NOMO-1 treated with DMSO at 0.1 percent for 48 hours (cell line): ENCODE results near the gene GPAT2.
"Not testable (repeated sequence)": the region's sequence is repeated elsewhere in the genome, so short reads cannot be mapped to it uniquely, and the experiment has no call there.

ENCODE experiments used
- DNase-seq: peaks from one replicate; lab custom pipeline; 2025; ENCODE audit not compliant: unreplicated experiment; lab: John Stamatoyannopoulos, UW

Gene GPAT2

DNA sequence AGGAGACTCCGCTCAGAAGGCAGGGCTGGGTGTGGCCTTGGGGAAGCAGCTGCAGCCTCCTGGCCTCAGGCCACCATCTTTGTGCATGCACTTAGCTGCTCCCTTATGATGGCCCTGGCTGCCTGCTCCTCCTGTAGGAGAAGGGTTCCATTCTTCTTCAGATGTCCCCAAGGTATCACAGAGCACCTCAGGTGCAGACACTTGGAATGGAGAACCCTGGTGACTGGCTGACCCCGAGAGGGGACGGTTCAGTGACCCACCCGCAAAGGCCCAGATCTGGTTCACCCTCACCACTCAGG is 9.6 kb downstream of the GPAT2 start:
- no peak for DNase-seq

DNA sequence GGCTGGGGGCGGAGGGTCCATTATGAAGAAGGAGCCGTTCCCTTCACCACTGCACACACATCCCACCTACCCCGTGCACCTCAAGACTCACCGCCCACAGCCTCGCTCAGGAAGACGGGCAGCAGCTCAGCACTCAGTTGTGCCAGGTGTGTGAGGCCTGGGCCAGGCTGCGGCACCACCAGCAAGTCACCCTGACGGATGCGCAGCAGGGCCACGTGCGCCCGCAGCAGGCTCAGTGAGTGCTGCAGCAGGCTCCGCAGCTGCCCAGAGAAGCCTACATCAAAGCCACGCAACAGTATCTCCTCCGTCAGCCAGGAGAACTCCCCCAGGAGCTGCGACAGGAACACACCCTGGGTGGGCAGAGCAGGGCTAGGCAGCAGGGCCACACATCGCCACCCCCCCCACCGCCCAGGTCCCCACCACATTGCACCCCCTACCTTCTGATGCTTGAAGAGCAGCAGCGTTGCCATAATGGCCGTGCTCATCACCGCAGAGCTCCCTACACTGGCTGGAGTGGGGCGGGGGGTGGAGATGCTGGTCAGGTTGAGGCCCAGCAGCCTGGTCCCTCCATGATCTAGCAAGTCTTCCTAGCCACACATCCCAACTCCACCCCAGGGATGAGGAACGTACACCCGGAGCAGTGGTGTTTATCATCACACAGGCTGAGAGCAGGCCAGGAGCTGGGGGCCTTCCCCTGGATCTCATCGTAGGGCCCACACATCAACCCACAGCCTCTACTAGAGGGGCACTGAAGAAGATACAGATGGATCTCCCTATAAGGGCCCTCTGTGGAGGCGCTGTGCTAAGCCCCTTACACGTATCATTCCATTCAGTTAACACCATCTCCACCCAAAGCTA is 10.2 kb downstream of the GPAT2 start:
- no peak for DNase-seq

DNA sequence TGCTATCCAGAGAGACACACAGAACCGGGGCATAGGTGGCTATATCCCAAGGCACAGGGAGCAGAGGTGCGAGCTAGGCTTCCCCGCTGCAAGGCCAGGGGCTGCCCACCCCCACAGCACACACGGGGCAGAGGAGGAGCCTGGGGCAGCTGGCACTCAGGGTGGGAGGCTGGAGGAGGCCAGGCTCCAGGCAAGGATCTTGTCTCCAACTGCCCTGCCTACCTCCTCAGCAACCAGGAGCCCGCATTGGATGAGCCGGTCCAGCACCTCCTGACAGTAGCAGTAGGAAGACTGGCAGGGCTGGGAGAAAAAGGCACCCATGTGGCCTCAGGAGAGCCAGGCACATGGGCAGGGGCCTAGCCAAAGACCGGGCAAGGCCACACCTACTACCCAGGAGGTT is 11.0 kb downstream of the GPAT2 start:
- DNase-seq: not testable (repeated sequence)

DNA sequence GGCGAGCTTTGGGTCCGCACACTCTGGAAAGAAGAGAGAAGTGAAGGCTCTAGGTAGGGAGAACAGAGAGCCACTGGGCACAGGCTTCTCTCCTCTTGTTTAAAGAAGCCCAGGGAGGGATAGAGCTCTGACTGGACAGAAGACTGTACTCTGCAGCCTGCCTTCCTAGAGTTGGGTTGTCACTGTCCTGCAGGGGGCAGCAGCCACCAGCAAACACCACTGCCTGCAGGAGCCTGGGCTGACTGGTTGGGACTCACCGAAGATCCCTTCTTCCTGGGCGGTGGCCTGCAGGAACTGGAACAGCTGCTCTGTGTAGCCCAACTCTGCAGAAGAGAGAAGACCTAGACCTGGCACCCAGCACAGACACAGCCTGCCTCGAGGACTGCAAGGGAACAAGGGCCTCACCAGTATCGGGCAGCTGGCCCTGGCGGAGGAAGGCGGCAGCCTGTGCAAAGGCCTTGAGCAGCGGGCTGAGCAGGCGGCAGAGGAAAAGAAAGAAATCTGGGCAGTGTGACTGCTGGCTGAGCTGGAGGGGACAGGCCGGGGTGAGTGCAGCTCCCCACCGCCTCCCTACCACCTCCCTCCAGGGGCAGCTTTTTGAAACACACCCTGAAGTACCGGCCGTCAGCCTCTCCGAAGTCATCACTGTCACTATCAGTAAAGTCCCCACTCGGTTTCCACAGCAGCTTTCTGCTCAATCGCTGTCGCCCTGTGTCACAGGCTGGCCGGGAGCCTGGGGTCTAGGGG is 11.8 kb downstream of the GPAT2 start:
- DNase-seq: not testable (repeated sequence)

DNA sequence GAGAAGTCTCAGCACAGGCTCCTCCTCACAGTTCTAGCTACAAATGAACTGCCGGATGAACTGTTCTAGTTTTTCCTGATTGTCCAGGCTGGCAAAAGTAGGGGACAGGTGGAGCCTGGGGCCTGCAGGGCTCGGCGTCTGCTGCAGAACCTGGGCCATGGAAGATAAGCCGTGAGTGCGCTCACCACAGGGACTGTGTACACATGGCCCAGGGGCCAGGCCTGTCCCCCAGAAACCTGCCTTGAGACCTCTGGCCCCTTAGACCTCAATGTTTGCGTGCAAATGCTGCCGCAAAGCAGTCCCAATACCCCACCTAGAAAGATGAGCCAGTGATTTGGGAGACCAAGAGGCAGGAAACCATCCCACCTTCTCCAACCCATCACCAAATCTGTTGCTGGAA is 12.6 kb downstream of the GPAT2 start:
- DNase-seq: not testable (repeated sequence)

DNA sequence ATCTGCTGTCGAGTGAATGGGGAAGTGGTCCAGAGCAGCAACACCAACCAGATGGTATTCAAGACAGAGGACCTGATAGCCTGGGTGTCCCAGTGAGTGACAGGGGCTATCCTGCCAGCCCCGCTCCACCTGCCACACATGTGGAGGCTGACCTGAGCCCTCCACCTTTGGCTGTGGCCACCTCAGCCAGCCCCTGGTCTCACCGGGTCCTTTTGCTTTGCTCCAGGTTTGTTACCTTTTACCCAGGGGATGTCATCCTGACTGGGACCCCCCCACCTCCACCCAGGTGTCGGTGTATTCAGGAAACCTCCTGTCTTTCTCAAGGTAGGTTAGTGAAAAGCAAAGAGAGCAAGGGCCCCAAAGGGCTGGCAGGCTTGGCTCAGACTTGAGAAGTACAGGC is 13.6 kb downstream of the GPAT2 start:
- DNase-seq: not testable (repeated sequence)

DNA sequence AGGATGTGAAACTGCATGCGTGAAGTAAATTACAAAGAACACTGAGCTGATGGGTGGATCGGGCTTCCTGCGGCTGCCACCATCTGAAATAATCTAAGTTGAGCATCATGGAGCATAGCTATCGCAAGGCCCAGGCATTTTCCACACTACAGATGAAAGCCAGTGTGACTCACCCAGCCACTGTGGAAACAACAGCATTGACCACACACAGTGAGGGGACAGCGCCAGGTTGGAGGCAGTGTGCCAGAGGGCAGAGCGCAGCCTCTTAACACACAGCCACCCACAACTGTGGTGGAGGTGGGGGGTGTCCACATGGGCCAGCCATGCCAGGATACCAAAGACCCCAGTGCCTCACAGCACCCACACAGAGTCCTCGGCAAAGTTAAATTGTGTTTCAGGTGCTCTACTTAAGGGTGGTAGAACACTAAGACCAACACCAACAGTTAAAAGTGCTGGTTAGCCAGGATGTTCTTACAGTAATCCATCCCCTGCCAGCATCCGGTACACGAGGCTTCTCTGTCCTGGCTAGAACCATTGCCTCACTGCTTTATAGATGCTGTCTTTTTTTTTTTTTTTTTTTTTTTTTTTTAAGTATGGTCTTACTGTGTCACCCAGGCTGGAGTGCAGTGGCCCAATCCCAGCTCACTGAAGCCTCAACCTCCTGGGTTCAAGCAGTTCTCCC is 14.7 kb downstream of the GPAT2 start:
- DNase-seq: not testable (repeated sequence)

DNA sequence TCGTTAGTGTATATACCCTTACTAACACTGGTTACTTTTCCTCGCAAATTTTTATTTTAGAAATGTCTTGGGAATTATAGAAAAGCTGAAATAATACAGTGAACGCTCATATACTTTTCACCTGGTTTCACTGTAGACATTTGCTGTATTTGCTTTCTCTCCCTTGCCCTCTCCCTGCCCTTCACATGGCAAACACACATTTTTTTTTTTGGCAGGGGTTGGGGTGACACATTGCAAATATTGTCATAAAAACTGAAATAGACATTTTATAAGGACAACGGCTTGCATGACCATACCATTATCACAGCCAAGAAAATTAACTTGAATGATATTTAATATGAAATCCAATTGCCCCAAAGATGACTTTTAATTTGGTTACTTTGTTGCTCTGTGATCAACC is 18.4 kb downstream of the GPAT2 start:
- DNase-seq: not testable (repeated sequence)

DNA sequence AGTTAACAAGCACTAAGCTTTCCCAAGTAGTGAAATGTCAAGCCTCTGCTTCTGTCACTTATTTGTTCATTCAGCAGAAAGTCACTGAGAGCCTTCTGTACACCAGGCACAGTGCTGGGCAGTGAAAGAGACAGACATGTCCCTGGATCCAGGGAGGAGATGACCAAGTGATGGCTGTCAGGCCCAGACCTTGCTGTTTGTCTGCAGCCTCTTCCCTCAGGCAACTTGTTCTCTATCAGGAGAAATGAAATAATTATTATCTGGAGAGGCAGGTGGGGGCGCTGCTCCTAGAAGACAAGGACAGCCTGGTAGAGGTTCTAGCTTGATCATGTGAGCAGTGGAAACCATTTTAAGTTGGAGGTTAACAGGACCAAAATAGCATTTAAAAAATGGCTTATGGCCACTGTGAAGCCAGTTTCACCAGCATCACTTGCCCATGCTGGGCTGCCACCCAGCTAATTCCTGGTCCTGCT is 21.9 kb downstream of the GPAT2 start:
- DNase-seq: not testable (repeated sequence)

DNA sequence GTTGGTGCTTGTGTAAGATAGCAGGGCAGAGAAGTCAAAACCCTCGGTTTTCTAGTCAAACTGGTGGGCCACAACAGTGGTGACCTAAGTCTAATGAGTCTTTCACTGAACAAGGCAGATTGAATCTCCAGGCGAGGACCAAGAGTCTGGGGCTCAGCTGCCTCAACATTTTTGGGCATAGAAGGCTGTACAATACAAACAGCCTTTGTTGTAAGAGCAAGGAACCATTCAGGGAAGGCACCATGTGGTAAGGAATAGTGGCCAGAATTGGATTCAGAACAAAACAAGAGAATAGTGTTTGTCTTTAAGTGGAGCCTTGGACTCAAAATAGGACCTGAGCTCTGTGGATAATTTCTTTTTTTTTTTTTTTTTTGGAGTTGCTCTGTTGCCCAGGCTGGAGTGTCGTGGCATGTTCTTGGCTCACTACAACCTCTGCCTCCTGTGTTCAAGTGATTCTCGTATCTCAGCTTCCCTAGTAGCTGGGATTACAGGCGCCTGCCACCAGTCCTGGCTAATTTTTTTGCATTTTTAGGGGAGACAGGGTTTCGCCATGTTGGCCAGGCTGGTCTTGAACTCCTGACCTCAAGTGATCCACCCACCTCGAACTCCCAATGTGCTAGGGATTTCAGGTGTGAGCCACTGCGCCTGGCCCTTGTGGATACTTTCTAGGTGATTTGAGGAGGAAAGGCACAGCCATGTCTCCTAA is 22.5 kb downstream of the GPAT2 start:
- DNase-seq: not testable (repeated sequence)

DNA sequence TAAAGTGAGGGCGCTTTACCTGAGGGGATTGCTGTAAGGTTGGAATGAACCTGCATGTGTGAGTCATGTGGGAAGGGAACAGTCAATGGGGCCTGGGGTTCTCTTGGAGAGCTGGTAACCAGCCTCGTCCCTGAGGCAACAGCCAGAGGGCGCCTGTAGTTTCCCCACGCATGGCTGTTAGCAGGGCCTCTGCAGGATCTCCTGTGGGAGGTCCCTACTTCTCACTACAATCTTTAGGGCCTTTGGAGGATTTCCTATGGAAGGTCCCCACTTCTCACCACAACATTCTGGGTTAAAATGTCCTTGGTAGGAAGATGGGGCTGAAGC is 23.6 kb downstream of the GPAT2 start:
- DNase-seq: not testable (repeated sequence)

DNA sequence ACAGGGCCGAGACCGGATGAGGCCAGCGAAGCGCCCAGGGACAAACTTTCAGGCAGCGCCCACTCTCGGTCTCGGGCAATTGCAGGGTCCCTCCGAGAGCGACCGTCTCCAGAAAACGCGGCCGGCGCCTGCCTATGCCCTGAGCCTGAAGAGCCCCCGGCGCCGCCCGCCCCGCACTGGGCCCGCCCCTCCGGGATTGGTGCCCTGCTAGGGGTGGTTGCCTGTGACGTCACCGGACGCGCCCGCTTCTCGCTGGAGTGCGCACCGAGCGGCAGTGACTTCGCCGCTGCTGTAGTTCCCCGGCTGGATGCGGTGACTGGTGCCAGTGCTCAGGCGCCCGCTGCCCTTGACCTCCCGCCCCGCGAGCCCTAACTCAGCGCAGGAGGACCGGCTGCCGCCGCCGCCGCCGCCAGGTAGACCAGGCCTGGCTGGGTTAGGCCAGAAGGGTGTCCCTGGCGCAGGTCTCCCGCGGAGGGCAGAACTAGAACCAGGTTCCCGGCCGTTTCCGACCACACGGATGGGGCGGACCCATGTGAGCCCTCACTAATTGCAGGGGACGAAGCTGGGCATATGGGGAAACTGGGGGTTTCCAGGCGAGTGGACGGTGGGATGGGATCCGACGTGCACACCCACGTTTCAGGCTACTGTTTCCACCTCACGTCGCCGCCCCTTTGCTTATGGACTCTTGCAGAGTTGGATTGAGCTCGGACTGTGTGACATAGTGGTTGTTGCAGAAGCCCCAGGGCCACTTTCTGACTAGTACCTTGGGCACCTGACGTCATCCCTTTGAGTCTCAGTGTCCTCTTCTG is 24.2 kb downstream of the GPAT2 start:
- not testable (repeated sequence) for DNase-seq

DNA sequence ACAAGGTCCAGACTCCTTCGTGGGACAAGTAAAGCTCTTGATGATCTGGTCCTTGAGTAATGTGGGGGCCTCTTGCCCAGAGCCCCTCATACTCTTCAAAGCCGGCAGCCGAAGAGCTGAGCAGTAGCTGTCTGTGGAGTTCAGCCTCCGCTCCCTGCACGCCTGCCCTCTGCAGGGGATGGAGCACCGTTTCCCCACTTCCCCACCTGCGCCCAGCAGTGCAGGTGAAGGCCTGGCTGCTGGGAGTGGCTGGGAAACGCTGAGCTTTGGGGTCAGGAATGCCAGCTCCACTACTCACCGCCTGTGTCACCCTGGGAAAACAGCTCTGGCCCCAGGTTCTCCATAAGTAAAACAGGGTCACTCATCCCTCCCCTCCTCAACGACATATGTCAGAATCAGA is 24.9 kb downstream of the GPAT2 start:
- DNase-seq: not testable (repeated sequence)

DNA sequence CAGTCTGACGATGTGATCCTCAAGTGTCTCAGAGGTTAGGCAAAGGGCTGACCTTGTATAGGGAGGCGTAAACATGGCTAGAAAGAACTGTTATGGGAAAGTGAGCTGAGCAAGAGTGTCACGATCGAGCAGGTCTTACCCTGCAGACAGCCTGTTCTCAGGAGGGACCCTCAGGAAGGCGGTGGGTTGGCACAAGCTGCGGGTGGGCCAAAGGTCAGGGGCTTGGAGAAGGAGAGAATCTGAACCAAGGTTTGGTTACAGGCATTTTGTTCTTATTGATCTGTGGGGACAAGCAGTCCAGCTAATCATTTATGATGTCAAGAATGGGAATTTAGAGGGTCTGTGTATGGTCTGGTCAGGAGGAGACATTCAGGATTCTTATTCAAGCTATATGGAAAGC is 26.7 kb downstream of the GPAT2 start:
- DNase-seq: not testable (repeated sequence)

DNA sequence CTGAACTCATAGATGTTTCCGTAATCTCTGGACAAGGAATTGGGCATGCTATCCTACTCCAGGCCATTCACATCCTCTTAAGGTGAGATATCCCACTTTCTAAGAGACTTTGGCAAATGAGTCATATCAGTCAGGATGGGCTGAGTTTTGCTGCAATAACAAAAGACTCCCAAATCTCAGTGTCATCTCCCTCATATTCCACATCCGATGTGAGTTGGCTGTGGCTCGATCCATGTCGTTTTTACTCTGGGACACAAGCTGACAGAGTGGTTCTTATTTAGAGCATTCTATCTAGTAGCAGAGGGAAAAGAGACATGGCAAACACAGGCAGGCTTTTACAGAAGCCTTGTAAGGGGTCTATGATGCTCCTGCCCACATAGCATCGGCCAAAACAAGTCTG is 28.5 kb downstream of the GPAT2 start:
- not testable (repeated sequence) for DNase-seq

DNA sequence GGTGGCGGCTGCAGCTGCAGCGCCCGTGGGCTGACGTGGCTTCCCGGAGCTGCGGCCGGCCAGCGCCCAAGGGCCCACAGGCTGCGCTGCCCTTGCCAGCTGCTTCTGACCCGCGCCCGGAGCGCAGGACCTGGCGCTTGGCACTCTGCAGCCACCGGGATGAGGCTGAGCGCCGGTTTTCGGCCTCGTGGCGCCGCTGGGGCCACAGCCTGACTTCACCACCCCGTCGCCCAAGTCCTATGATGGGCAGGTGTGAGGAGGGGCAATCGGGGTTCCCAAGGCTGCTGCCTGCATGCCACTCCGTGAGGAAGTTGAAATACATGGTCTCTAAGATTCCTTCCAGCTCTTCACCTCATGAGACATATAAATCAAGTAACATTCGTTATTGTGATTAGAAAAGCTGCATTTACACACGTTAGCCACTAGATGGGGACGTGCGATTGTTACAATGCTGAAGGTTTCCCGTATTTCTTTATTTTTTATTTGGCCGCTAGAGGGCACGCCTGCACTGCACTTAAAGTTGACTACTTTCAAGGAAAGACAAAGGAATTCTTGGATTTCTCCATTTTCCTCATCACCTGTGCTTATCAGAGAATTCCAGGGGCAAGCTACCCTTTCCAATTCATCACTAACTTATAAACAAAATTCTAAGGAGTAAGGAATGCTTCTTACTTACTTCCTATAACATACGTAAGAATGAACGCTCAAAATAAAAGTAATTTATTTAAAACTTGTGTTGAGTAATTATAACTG is 42.0 kb downstream of the GPAT2 start:
- DNase-seq: not testable (repeated sequence)

DNA sequence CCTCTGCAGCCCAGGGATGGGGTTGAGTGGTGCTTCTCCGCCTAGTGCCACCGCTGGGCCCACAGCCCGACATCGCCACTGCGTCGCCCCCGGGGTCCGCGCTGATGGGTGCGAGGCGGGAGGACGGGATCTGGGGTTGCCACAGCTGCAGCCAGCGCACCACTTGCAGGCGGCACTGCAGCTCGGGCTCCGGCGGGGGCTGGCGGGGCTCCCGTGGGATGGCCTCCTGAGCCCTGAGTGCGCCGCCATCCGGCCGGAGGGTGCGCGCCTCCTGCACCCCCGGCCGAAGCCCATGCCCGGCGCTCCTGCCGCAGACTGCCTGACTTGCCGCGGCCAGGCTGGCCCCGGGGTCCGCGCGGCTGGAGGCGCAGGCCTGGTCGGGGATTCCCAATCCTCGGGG is 42.6 kb downstream of the GPAT2 start:
- not testable (repeated sequence) for DNase-seq

DNA sequence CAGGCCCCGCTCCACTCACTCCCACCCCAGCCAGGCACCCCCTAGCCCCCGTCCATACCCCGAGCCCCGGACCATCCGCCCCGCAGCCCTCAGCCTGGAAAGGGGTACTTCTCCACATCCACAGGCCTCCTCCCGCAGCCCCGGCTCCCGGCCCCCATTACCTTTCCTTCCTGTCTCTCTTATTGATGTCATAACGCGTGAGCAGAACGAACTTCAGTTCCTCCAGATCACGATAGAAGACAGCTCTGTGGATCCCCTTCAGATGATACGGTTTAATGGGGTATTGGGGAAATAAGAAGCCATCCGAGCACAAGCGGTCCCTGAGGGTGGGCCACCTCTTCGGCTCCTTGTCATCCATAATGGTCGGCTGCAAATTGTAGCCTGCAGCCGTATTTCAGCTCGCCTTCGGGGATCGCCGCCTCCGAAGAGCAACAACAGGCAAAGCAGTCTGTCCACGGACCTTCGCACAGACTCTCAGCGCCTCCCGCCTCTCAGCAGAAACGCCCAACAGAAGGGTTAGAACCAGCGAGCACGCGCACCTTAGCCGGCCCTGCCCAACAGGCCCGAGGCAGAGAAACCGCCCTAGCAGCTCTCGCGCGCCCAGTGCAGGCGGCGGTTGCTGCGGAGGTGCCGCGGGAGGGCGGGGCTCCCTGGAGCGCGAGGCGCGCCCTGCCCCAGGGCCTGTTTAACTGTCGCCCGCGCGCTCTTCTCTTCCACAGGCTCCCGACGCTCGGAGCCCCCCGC is 43.2 kb downstream of the GPAT2 start, which contains the start of gene ANKRD36C:
Gene ANKRD36C (minus strand): TSS at position 474 of the 744 bp plus-strand sequence. CDS start 116 bp downstream, at position 358.
- DNase-seq: not testable (repeated sequence)

DNA sequence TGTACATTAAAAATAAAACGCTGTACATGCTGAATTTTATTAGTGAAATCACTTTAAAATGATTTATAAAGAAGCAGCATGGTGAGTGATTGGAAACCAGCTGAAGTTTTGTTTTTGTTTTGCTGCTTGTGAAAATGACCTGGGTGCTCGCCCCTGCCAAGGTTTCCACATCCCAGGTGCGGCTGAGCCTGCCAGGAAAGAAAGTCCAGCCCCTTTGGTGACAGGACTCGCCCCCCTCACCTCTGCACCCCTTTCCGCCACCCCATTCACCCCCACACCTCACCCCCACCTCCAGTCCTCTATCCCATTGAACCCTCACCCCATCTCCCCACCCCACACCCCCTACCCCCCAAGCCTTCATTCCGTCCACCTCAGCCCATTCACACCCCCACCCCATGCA is 43.8 kb downstream of the GPAT2 start:
- not testable (repeated sequence) for DNase-seq
